Body of pancreas (tissue), 4 donors: ENCODE measurements around the gene CCDC136.

Experiments used
- CTCF ChIP-seq, 7 experiments: fragments of 450-650 bp in 4 of 7; fragments of 200-600 bp in 3 of 7; sonication (generic) in 3 of 7; IDR thresholded peaks; one replicate each; pipeline ENCODE4 v1.5.1; 2016 to 2019; ENCODE audit warnings: antibody characterized with exemption in 7 of 7
- POLR2A ChIP-seq, 3 donors: fragments of 450-650 bp; IDR thresholded peaks; one replicate each; pipeline ENCODE4 v1.6.1; 2016; ENCODE audit warnings: antibody characterized with exemption in 3 of 3, mild to moderate bottlenecking in 2 of 3

GRCh38 chr7:128757203-128757602, 34.6 kb upstream of the CCDC136 start:
- TF ChIP-seq CTCF (IDR thresholded peaks at IDR 0.05): no peak
- TF ChIP-seq POLR2A (IDR thresholded peaks at IDR 0.05): no peak
